ENCODE measurements around the gene TAF1L.

- TF ChIP-seq, protein P1, sequence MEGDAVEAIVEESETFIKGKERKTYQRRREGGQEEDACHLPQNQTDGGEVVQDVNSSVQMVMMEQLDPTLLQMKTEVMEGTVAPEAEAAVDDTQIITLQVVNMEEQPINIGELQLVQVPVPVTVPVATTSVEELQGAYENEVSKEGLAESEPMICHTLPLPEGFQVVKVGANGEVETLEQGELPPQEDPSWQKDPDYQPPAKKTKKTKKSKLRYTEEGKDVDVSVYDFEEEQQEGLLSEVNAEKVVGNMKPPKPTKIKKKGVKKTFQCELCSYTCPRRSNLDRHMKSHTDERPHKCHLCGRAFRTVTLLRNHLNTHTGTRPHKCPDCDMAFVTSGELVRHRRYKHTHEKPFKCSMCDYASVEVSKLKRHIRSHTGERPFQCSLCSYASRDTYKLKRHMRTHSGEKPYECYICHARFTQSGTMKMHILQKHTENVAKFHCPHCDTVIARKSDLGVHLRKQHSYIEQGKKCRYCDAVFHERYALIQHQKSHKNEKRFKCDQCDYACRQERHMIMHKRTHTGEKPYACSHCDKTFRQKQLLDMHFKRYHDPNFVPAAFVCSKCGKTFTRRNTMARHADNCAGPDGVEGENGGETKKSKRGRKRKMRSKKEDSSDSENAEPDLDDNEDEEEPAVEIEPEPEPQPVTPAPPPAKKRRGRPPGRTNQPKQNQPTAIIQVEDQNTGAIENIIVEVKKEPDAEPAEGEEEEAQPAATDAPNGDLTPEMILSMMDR (conservative IDR thresholded peaks at IDR 0.05): no peak
- no peak for TF ChIP-seq ZFX (IDR thresholded peaks at IDR 0.05)
Measured at GRCh38 chr9:32618261-32618660, 17.2 kb downstream of the TAF1L start.

Data from C4-2B (cell line).